GF-D8 (cell line): Measurements from ENCODE around the gene CDKL4.
"Not testable (repeated sequence)": the region's sequence is repeated elsewhere in the genome, so short reads cannot be mapped to it uniquely, and the experiment has no call there.

Source experiments
- DNase-seq: peaks from one replicate; lab custom pipeline; 2025; lab: John Stamatoyannopoulos, UW

CDKL4 gene

DNA sequence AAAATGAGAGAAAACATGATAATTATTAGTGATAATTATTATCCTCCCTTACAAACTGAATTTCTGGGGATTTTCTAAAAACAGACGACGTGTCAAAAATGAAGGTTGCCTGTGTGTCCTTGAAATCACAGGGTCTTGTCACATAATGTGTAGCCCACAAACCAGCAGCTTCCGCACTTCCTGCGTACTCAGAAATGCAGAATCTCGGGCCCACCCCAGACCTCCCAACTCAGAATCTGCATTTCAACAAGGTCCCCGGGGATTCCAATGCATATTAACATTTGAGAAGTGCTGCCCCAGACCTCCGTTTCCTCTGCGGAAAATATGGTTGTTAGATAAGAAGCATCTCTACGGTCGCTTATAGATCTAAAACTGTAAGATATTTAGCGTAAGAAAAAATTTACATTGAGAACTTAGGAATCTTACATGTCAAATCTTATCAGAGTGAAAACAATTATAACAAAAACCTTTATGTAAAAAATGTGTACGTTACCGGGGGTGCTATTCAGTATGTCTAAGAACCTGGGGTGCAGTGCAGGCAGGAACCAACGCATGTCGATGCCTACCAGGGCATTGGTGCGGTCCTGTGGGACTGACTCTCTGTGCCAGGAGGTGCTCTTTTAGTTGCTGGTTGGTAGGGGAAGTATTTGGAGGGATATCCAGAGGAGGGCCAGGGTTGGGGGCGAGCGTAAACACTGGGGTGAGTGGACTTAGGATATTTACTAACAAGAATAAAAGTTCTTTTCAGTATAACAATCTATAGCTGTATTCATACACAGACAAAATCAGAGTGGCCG lies 15.2 kb downstream of the CDKL4 start:
- DNase-seq = peak; percentile 37

DNA sequence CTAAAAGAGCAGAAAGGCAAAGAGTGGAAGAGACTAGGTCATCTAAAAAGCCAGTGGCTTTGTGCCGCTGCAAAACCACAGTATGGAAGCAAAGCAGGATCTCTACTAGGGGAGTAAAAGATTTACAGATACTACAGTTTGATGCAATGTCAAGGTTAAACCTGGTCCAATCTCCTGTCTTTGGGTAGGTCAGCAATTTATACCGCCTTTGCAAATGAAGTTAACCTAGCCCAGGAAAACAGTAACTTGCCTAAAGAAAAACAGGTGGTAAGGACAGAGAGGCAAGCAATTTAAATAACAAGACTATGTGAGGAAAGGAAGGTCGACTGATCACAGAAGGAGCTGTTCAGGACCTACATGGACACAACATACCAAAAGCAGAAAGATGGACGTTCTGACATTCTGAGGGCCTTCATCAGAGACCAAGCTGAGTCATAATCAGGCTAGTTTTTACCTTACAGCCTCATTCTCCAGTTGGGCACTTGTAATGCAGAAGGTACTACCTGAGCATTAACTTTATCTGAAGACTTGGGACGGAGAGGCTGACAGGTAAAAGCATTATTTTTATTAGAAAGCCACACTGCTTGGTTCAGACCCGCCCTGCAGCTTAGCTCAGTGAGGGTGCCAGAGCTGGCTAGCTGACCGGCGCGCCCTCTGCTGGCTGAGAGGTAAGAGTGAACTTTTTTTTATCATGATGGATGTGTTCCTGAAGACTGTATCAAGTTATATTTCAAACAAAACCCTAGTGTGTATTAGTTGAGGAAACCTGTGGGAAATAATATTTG lies 15.9 kb downstream of the CDKL4 start:
- DNase-seq = peak; percentile 37

DNA sequence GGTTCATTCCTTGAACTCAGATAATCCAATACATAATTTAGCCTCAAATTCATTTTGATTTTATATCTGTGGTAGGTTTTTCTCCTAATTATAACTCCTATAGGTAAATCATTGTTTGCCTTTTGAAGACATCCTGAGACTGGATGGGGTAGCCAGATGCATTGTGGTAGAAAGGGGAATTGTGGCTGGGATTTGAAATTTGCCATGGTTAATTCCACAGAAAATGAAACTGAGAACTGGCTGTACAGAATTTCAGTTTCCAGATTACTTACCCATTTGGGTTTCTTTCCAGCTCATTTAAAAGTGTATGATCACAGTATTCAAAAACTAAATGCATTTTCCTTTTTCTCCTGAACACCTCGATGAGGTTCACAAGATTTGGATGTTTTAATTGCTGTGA lies 18.2 kb downstream of the CDKL4 start:
- no peak for DNase-seq

DNA sequence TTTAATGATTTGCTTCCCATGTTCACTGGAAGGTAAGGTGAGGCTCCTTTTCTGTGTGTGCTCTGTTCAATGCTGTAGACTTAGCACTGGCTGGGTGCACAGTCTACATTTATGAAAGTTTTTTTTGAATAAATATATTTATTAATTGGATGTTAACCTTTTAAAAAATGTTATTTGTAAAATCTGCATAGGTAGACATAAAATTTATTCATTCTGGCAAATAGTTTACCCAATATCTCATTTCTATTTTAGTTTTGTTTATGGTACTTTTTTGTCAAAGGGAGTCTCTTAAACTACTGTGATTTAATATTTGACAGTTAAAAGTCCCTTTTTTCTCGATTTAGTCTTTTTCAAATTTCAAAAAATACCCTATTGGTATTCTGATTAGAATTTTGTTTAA lies 19.9 kb downstream of the CDKL4 start:
- no peak for DNase-seq

DNA sequence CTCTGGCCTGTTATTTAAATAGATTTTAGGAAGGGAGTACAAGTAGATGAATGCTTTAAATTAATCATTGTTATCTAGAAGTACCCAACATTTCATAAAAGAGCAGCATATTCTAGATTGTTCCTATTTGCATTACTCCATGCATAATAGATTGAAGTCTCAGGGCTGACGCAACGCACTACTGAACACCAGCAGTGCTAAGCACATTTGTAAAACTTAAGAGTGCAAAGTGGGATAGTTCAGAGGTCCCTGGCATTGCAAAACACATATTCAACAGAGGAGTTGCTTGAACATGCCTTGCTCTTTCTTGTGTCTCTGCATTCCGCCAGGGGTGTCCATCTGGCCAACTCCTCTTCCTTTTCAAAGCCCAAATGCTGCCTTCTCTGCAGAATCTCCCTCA lies 22.3 kb downstream of the CDKL4 start:
- DNase-seq = no peak

DNA sequence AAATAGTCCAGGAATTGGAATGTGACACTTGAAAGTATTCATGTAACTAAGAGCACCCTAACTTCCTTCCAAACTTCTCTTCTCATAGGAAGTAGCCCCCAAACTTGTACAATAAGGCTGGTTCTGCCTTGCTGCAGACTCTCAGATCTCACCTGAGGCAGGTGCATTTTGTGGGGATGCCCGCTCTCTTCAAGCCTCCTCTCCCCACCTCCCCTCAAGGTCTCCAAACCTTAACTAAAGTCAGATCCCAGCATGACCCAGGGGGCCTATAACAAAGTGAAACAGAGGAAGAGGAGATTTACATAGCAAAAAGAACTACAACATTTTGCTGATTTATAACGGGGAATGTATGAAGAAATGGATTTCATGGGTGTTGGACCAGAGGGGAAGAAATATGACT lies 23.6 kb downstream of the CDKL4 start:
- no peak for DNase-seq

DNA sequence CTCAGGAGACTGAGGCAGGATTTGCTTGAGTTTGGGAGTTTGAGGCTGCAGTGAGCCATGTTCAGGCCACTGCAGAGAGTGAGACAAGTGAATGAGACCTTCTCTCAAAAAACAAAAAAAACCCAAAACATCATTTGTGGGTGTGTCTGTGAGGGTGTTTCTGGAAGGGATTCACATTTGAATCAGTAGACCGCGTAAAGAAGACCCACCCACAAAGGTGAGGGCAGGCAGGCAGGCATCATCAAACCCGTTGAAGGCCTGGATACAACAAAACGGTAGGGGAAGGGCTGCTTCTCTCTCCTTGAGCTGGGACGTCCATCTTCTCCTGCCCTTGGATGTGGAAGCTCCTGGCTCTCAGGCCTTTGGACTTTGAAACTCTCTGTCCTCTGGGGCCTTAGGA lies 25.4 kb downstream of the CDKL4 start:
- DNase-seq = no peak

DNA sequence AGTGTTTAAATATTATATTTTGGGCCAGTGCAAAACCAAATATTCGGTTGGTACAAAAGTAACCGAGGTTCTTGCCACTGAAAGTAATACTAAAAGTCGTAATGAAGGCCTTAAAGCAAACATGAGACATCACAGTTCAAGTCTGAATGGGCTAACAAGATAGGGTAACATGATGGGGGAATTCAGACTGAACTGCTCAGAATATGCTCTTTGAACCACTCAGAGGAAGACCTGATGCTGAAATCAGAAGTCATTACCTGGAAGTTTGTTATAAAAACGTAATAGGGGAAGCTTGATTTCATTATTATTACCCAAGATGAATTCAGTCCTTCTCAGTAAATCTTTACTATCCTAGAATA lies 26.6 kb downstream of the CDKL4 start:
- no peak for DNase-seq

DNA sequence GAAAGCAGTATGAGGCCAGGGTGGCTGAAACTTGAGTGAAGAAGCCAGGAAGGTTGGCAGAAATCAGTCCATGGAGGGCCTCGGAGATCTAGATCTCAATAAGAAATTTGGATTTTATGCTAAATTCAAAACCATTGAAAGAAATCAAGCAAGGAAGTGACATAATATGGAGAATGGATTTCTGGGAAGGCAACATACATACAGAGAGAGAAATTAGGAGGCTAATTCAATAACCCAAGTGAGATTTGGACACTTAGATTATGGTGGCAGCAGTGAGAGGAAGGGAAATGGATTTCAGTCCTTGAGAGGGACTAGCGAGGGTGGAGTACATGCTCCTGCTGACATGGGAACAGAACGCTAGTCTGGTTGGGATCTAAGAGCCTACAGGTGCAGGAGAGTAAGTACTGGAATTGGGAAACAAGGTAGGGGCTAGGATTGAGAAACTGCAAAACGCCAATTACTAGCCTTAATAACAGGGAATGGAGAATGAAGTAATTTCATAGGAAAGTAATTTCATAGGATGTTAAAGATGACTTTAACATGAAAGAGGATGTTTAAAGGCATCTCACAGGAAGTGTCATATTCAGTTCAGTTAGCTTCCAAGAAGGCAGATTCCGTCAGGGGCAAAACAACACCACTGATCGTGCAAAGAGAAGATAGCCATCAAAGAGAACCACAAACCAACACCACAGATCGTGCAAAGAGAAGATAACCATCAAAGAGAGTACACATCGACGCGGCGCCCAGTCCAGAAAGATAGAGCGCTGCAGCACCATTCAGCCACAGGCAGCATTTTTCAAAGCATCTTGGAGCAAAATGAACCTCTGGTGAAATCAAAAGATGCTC lies 27.2 kb downstream of the CDKL4 start:
- DNase-seq = peak; percentile 93

DNA sequence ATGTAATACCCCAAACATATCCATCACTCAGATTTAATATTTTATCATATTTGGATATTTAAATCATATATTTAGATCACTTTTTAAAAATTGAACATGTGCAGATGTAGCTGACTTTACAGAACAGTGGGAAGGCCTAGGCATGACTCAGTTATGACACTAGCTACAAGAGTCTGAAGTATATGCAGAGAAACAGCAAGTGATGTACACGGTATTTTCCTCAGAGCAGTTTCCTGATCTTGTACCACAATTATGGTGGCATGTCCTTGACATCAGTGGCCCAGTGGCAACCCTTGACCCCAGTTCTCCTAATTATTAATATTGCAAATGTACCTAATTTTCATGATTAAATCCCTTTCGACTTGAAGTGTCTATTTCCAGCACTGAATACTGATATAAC lies 28.2 kb downstream of the CDKL4 start:
- no peak for DNase-seq

DNA sequence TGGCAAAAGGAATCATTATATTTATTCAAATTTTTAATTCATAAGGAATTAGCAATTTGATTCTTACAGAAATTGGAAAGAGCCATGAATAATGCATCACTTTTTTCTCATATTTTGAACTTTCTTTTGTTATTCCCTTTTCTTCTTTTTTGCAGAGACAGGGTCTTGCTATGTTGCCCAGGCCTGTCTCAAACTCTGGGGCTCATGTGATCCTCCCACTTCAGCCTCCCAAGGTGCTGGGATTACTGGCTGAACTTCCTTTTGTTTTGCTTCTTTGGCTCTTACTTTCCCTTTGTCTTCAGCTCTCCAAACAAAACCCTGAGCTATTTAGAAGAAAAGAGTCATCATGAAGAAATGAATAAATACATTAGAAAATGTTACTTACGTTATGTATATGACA lies 30.8 kb downstream of the CDKL4 start:
- DNase-seq = no peak

DNA sequence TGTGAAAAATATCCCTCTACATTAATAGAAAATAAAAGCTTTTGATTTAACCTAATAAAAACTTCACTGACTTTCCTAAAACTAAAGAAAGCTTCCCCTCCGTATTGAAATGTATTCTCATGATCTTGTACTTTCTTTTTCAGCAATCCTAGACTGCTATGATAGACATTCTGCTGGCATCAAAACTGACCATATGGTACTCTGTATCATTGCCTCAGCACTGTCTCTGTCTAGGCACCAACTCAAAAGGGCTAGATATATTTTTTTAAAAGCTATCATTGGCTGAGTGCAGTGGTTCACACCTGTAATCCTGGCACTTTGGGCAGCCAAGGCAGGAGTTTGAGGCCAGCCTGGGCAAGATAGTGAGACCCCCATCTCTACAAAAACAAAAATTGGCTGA lies 32.9 kb downstream of the CDKL4 start:
- DNase-seq = no peak

DNA sequence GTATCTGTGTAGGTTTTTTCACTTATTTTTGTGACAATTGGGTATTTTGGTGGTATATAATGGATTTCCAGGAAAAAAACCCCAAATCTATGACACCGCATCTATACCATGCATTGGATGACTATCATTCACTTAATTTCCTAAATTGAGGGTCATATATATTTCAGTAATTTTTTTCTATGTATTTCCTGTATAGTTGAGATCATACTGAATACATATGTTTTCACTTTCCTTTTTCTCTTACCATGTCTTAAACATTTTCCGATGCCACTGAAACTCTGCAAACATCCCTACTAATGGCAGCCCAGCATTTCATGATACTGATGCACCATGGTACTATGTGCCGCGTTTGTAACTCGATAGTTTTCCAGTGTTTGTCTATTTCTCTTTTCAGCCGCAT lies 40.4 kb downstream of the CDKL4 start:
- DNase-seq = no peak

DNA sequence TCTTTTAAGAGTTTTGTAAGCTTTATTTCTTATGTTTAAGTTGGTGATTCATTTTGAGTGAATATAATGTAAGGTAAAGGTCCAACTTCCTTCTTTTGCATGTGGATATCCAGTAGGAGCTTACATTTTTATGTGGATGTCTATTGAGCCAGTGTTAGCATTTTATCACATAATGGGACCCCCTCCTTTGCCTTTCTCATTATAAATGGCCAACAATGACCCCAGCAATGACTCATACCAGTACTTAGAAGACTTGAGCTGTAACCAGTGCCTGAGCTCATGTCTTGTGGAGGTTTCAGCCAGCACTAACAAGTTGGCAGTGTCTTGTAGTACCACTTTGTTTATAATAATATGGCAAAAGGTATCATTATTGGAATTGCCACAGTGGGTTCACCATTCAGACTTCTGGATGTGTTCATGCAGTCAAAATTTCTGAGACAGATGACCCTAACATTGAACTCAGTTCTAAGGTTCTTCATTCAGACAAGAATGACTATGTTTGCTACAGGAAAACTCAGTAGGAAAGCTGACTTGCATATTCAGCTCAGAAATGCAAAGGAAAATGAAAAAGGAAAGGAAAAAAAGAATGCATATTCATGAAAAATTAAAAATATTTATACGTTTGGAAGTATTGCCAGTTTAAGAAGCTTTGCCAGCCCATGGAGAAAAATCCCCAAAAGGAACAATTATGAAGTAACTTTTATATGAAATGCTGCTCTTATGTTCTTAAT lies 41.0 kb downstream of the CDKL4 start:
- no peak for DNase-seq

DNA sequence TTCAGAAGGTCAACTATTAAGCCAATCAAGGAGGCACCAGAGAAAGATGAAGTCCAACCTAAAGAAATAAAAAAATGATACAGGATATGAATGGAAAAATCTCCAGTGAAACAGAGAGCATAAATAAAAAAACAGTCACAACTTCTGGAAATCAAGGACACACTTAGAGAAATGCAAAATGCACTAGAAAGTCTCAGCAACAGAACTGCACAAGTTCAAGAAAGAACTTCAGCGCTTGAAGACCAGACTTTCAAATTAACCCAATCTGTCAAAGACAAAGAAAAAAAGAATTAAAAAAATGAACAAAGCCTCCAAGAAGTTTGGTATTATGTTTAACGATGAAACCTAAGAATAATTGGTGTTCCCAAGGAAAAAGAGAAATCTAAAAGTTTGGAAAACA lies 46.8 kb downstream of the CDKL4 start:
- DNase-seq = not testable (repeated sequence)

DNA sequence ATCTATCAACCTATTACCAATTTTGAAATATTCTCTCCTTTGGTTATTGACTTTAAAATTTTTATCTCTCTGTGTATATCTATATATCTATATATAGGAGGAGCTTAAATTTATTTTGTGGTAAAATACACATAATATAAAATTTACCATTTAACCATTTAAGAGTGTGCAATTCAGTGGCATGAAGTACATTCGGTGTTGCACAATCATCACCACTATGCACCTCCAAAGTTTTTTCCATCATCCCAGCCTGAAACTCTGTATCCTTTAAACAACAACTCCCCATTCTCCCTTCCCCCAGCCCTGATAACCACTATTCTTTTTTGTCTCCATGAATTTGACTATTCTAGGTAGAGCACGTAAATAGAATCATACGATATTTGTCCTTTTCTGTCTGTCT lies 49.1 kb downstream of the CDKL4 start:
- DNase-seq = no peak

DNA sequence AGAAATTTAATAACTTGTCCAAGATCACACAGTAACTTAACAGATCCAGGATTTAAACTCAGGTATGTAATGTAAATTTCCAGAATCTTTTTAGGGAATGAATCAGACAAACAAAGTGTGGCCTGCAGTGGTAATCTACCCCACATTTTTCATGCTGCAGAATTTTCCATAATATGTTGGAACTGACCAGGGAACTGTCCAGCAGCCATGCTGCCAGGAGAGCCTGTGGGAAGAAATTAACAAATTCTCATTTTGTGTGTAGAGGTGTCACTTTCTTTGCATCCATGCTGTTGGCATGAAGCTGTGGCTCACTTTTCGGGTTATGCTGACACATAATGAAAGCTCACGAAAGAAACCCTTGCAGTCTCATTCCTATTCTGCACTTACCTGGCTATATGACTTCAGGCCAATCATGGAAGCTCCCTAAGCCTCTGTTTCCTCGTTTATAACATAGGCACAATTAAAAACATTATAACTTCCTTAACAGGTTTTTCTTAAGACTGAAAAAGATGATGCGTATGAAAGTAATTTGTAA lies 54.7 kb downstream of the CDKL4 start:
- no peak for DNase-seq

DNA sequence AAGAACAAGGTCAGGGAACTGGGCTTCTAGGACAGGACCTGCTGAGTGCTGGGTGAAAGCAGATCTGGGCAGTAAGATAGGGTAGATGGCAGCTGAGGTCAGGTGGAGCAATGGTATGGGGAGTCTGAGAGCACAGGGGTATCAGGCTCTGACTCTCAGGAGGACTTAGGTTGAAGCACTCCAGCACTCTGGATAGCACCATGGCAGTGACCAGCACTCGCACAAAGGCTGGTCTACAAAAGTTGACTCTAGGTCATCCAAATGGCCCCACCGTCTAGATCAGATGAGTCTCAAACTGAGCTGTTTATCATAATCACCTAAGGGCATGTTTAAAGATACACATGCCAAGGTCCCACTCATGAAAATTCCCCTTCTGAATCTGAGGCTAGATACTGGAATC lies 60.1 kb downstream of the CDKL4 start:
- DNase-seq = no peak

DNA sequence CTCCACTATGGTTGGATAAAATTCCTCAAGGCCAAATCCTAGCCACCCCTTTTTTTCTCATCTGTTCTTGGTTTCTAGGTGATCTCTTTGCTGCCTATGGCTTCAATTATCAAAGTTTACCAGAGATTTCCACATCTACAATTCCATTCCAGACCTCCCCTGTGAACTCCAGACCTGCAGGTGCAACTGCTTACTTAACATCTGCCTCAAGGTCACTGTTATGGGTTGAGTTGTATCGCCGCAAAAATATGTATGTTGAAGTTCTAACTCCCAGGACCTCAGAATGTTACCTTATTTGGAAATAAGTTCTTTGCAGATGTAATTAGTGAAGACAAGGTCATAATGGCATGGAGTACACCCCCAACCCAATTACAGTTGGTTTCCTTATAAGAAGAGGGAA lies 62.5 kb downstream of the CDKL4 start:
- DNase-seq = no peak

DNA sequence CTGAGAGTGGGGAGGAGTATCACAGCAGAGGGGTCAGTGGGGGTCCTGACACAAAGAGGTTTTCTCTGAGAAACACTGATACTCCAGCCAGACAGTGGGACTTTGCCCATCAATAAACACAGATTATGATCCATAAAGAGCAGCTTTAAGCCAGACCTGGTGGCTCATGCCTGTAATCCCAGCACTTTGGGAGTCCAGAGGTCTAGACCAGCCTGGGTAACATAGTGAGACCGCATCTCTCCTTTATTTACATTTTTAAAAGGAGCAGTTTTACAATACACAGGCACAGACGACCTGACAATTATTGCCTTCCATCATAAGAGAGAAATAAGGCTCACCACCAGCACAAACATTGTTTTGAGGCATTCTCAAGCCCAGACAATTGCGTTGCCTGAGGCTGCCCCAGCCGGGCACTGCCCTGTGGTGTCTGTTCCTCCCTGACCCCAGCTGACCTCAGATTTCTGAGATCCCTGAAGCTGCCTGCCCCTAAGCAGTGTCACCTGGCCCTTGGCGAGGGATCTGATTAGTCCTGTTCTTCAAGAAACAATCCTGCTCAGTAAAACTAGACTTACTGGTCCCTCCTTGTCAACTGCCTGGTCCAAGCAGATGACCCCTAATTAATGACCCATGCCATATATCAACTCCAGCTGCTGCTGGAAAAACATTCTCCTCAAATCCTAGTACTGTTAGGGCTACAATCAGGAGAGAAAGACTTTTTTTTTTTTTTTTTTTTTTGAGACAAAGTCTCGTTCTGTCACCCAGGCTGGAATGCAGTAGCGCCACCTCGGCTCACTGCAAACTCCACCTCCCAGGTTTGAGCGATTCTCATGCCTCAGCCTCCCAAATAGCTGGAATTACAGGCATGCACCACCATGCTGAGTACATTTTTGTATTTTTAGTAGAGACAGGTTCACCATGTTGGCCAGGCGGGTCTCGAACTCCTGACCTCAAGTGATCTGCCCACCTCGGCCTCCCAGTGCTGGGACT lies 63.5 kb downstream of the CDKL4 start:
- no peak for DNase-seq

DNA sequence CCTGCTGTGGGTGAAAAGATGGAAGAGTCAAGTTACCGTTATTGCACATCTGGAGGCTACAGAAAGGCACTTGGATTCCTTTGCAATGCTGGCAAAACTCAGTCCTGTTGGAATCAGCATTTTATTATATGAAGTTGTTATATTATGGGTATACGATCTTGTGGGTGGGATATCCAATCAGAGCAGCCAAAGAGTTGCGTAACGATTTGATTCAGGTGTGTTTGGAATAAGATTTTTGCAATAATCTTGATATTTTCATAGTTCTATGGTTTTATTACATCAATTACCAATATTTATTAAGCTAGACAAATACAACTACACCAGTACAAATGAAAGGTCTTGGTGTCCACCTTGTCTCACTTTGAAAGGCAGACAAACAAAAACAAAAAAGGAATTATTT lies 65.0 kb downstream of the CDKL4 start:
- no peak for DNase-seq
